HG03521 (cell line): ENCODE data around the gene PPFIA1.
"Not testable (repeated sequence)": the region's sequence is repeated elsewhere in the genome, so short reads cannot be mapped to it uniquely, and the experiment has no call there.

ENCODE experiments used
- ATAC-seq: cut with Tn5 transposase; IDR thresholded peaks from one replicate; pipeline ENCODE4 v1.9.1; 2021; ENCODE audit warnings: mild to moderate bottlenecking, moderate library complexity; ENCODE audit not compliant: unreplicated experiment

PPFIA1 gene

GRCh38 chr11:70322666-70323065 is 52.2 kb downstream of the PPFIA1 start:
- ATAC-seq, result no peak

GRCh38 chr11:70323806-70324205 is 53.3 kb downstream of the PPFIA1 start:
- ATAC-seq, result no peak

GRCh38 chr11:70324376-70325115 is 54.1 kb downstream of the PPFIA1 start:
- no peak for ATAC-seq

GRCh38 chr11:70325824-70326223 is 55.3 kb downstream of the PPFIA1 start:
- ATAC-seq, result no peak

- ATAC-seq, result no peak
These were observed 55.9 kb downstream of the PPFIA1 start for GRCh38 chr11:70326365-70326811.

GRCh38 chr11:70326833-70327232 is 56.3 kb downstream of the PPFIA1 start:
- ATAC-seq, result no peak

- no peak for ATAC-seq
These were observed 57.2 kb downstream of the PPFIA1 start for GRCh38 chr11:70327717-70328116.

GRCh38 chr11:70328556-70328955 is 58.1 kb downstream of the PPFIA1 start:
- no peak for ATAC-seq

- not testable (repeated sequence) for ATAC-seq
These were observed 60.9 kb downstream of the PPFIA1 start for GRCh38 chr11:70331320-70331843.

- ATAC-seq, result no peak
These were observed 61.4 kb downstream of the PPFIA1 start for GRCh38 chr11:70331901-70332300.

- no peak for ATAC-seq
These were observed 62.1 kb downstream of the PPFIA1 start for GRCh38 chr11:70332567-70332966.

- ATAC-seq, result no peak
These were observed 62.8 kb downstream of the PPFIA1 start for GRCh38 chr11:70333261-70333660.

- no peak for ATAC-seq
These were observed 64.0 kb downstream of the PPFIA1 start for GRCh38 chr11:70334351-70334995.

- ATAC-seq, result no peak
These were observed 65.0 kb downstream of the PPFIA1 start for GRCh38 chr11:70335511-70335910.

- ATAC-seq, result no peak
These were observed 68.1 kb downstream of the PPFIA1 start for GRCh38 chr11:70338594-70338993.

- no peak for ATAC-seq
These were observed 68.6 kb downstream of the PPFIA1 start for GRCh38 chr11:70339066-70339465.

- no peak for ATAC-seq
These were observed 71.5 kb downstream of the PPFIA1 start for GRCh38 chr11:70341881-70342429.

- no peak for ATAC-seq
These were observed 73.1 kb downstream of the PPFIA1 start for GRCh38 chr11:70343636-70344035.

- no peak for ATAC-seq
These were observed 77.7 kb downstream of the PPFIA1 start for GRCh38 chr11:70348191-70348590.

GRCh38 chr11:70348608-70349007 is 78.1 kb downstream of the PPFIA1 start:
- no peak for ATAC-seq

- ATAC-seq, result no peak
These were observed 81.2 kb downstream of the PPFIA1 start for GRCh38 chr11:70351646-70352045.

- ATAC-seq, result no peak
These were observed 81.6 kb downstream of the PPFIA1 start for GRCh38 chr11:70352100-70352499.
